PC-3 (cell line): ENCODE measurements around the gene MYEOV. TPM values are rescaled to one million over a fixed set of nuclear protein-coding genes. Genes with fewer than 3 reads are reported as not detected.

Source experiments
- ATAC-seq: fragments of 200-7000 bp; cut with Tn5 transposase; 2 replicates; pipeline ENCODE4 v1.9.1; 2020; ENCODE audit warnings: mild to moderate bottlenecking, moderate library complexity
- BruUV-seq: library from RNA; stranded (reverse); fragments of 400-500 nt; replicated peaks from 2 replicates; lab custom pipeline; 2021; lab: Mats Ljungman, UMichigan
- CTCF ChIA-PET: fragments of 300-600 bp; sonication (Branson Sonifier 250); formaldehyde crosslinking; loops from one replicate; lab custom pipeline; 2022; ENCODE audit warnings: antibody characterized with exemption; lab: Charles Lee
- POLR2A ChIA-PET: fragments of 300-600 bp; sonication (Branson Sonifier 250); formaldehyde crosslinking; loops from one replicate; lab custom pipeline; 2022; ENCODE audit warnings: antibody characterized with exemption; ENCODE audit not compliant: unreplicated experiment; lab: Charles Lee
- DNase-seq: peaks from one replicate; pipeline ENCODE4 v3.0.0-alpha.2; 2015
- H2AFZ ChIP-seq: fragments of 300-600 bp; sonication (generic); 2 replicates; pipeline ENCODE4 v1.6.0; 2016; ENCODE audit warnings: antibody characterized with exemption, low read length
- H3F3A ChIP-seq: fragments of 300-600 bp; sonication (generic); one replicate; pipeline ENCODE4 v1.6.0; 2017; ENCODE audit warnings: antibody characterized with exemption, low read length, control low read depth, mild to moderate bottlenecking; ENCODE audit not compliant: unreplicated experiment
- H3K27ac ChIP-seq: fragments of 300-600 bp; sonication (generic); 2 replicates; pipeline ENCODE4 v1.5.1; 2016; ENCODE audit warnings: mild to moderate bottlenecking, low read length
- H3K27me3 ChIP-seq: fragments of 300-600 bp; sonication (generic); 2 replicates; pipeline ENCODE4 v1.6.1; 2016; ENCODE audit warnings: low read length, mixed read lengths
- H3K36me3 ChIP-seq: fragments of 300-600 bp; sonication (generic); 2 replicates; pipeline ENCODE4 v1.6.1; 2016; ENCODE audit warnings: low read depth, mixed run types, low read length, mixed read lengths
- H3K4me1 ChIP-seq: fragments of 300-600 bp; sonication (generic); 2 replicates; pipeline ENCODE4 v1.5.1; 2016; ENCODE audit warnings: low read length; ENCODE audit not compliant: insufficient read depth
- H3K4me2 ChIP-seq: fragments of 300-600 bp; sonication (generic); 2 replicates; pipeline ENCODE4 v1.6.0; 2016; ENCODE audit warnings: low read length
- H3K4me3 ChIP-seq: fragments of 300-600 bp; sonication (generic); 2 replicates; pipeline ENCODE4 v1.5.1; 2016; ENCODE audit warnings: mild to moderate bottlenecking, low read length, mixed read lengths
- H3K79me2 ChIP-seq: fragments of 300-600 bp; sonication (generic); 2 replicates; pipeline ENCODE4 v1.6.1; 2017; ENCODE audit warnings: low read length, mixed read lengths
- H3K9ac ChIP-seq: fragments of 300-600 bp; sonication (generic); 2 replicates; pipeline ENCODE4 v1.6.0; 2016; ENCODE audit warnings: mild to moderate bottlenecking, low read length
- H3K9me2 ChIP-seq: fragments of 300-600 bp; sonication (generic); replicated peaks from 2 replicates; pipeline ENCODE4 v1.6.1; 2016; ENCODE audit warnings: mixed run types, low read length, mixed read lengths
- H3K9me3 ChIP-seq: fragments of 300-600 bp; sonication (generic); 2 replicates; pipeline ENCODE4 v1.6.1; 2016; ENCODE audit warnings: low read length, mixed read lengths
- H4K20me1 ChIP-seq: fragments of 300-600 bp; sonication (generic); 2 replicates; pipeline ENCODE4 v1.6.1; 2016; ENCODE audit warnings: low read length, mixed read lengths
- EZH2 ChIP-seq: fragments of 300-600 bp; sonication (generic); IDR thresholded peaks from one replicate; pipeline ENCODE4 v1.6.1; 2017; ENCODE audit warnings: antibody characterized with exemption, mild to moderate bottlenecking, low read length; ENCODE audit not compliant: unreplicated experiment
- EZH2phosphoT487 ChIP-seq: fragments of 300-600 bp; sonication (generic); IDR thresholded peaks from 2 replicates; pipeline ENCODE4 v1.6.1; 2018; ENCODE audit warnings: mild to moderate bottlenecking, antibody characterized with exemption, low read length, borderline replicate concordance
- intact Hi-C: fragments of 100-400 bp; cut with micrococcal nuclease; formaldehyde crosslinking; loops from 2 replicates; pipeline ENCODE4 v1.9.0; 2023
- total RNA-seq: library from RNA; depleted of rRNA; stranded (reverse); fragments of >200 nt; gene quantifications from 2 replicates; pipeline ENCODE4 v1.2.3, GENCODE V29; 2014
- TF ChIP-seq, protein P1 (sequence below): fragments of 300-600 bp; sonication (generic); conservative IDR thresholded peaks from 2 replicates; pipeline ENCODE4 v1.5.1; 2017; ENCODE audit warnings: antibody characterized with exemption, low read depth, mild to moderate bottlenecking, low read length

The MYEOV gene
- total RNA-seq, 1 experiment from 2014 or later = 59.0 TPM

DNA sequence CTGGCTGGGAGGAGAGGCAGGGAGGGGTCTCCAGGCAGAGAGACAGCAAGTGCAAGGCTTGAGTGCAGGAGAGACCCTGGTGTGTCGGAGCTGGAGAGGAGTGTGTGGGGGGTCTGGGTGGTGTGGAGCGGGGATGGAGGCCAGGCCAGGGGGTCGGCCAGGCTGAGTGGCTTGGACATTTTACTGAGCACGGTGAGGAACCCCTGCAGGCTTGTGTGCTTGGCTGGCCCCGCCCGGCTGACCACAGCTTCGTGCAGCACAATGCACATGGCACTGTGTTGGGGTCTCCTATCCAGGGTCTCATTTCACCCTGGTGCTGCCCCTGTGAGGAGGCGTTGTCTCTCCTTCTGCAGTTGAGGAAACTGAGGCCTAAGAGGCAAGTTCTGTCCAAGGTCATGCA lies 5.6 kb downstream of the MYEOV start:
- intact Hi-C loops = loop anchor here (5.0 kb wide), 1 partner anchor 197 kb away; no protein-coding TSS in a partner anchor
- H3K79me2 ChIP-seq = peaks cover 88% of the 10 kb centered on the region
- ATAC-seq (no peak), DNase-seq (no peak)
- no peaks in the 10 kb centered on the region for H3K9me3 ChIP-seq
- H3K9ac ChIP-seq = peak overlapping the region; percentile 97
- H4K20me1 ChIP-seq = no peaks in the 10 kb centered on the region
- H3K27ac ChIP-seq = peak overlapping the region; percentile 98
- H3K9me2 ChIP-seq = no peaks in the 10 kb centered on the region
- TF ChIP-seq, protein P1, sequence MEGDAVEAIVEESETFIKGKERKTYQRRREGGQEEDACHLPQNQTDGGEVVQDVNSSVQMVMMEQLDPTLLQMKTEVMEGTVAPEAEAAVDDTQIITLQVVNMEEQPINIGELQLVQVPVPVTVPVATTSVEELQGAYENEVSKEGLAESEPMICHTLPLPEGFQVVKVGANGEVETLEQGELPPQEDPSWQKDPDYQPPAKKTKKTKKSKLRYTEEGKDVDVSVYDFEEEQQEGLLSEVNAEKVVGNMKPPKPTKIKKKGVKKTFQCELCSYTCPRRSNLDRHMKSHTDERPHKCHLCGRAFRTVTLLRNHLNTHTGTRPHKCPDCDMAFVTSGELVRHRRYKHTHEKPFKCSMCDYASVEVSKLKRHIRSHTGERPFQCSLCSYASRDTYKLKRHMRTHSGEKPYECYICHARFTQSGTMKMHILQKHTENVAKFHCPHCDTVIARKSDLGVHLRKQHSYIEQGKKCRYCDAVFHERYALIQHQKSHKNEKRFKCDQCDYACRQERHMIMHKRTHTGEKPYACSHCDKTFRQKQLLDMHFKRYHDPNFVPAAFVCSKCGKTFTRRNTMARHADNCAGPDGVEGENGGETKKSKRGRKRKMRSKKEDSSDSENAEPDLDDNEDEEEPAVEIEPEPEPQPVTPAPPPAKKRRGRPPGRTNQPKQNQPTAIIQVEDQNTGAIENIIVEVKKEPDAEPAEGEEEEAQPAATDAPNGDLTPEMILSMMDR = no peak
- no peak for TF ChIP-seq EZH2
- TF ChIP-seq EZH2phosphoT487 = no peak
- H3K36me3 ChIP-seq = peaks cover 4% of the 10 kb centered on the region; the same call in 1 of the 2 replicates
- CTCF ChIA-PET = interaction anchor here (1.0 to 1.5 kb wide), 1 partner anchor 168 kb away, joined by 5 read pairs; no protein-coding TSS in a partner anchor
- POLR2A ChIA-PET = no interaction called here
- peaks cover 73% of the 10 kb centered on the region for H3K4me1 ChIP-seq
- H3F3A ChIP-seq = peaks cover 15% of the 10 kb centered on the region
- no peak overlapping the region; the same call in 1 of the 2 replicates for H3K4me3 ChIP-seq
- H3K27me3 ChIP-seq = no peaks in the 10 kb centered on the region
- H2AFZ ChIP-seq = no peak overlapping the region
- H3K4me2 ChIP-seq = peak overlapping the region; percentile 75
- BruUV-seq = TSS peak; percentile 4

DNA sequence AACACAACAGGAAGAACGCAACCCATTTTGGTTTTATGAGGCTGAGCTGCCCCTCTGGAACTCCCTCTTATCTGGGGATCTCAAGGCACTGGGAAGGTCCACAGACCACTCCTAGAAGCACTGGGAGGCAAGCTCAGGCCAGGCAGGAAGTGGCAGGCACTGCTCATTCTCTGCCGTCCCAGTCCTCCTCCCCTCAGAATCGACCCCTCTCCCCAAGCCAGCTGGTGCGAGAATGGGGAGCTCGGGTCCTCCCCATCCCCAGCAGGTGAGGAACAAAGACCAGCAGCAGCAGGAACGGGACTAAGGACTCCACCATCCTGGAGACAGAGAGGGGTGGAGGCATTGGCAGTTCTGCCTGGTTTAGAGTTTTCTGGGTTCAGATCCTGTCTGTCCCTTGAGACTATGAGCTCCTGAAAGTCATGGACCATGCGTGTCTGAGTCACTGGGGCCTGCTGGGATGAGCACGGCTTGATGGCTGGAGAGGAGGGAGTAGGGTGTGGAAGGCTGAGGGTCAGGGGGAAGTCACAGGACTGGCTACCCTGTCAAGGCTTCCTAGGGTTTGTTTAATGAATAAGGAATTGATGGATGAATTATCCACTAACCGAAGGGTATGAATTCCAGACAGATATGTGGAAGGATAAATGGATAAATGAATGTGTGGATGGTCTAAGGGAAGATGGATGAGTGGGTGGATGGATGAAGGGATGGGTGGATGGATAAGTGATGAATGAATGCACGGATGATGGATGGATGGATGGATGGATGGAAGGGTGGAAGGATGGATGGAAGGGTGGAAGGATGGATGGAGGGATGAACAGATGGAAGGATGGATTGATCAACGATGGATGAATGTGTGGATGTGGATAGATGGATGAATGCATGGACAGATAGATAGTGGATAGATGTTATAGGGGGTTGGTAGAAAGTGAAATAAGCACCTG lies 6.4 kb downstream of the MYEOV start:
- intact Hi-C loops = loop anchor here (1.0 to 5.0 kb wide), 2 partner anchors 37 to 67 kb away; no protein-coding TSS in a partner anchor
- TF ChIP-seq EZH2phosphoT487 (no peak), EZH2 (no peak)
- peaks cover 6% of the 10 kb centered on the region for H3K36me3 ChIP-seq
- ChIA-PET CTCF (interaction anchor here (1.0 kb wide), 1 partner anchor 169 kb away, joined by 5 read pairs; no protein-coding TSS in a partner anchor), POLR2A (interaction anchor here (0.6 to 0.7 kb wide), 2 partner anchors 21 to 67 kb away, joined by 3 to 4 read pairs; no protein-coding TSS in a partner anchor)
- H3K9me2 ChIP-seq = no peaks in the 10 kb centered on the region
- no peaks in the 10 kb centered on the region for H4K20me1 ChIP-seq
- H3K9ac ChIP-seq = peak overlapping the region; percentile 97
- DNase-seq (peak; percentile 87), ATAC-seq (peak; percentile 4)
- H3F3A ChIP-seq = peaks cover 15% of the 10 kb centered on the region
- H3K27ac ChIP-seq = peak overlapping the region; percentile 98
- H3K4me1 ChIP-seq = peaks cover 73% of the 10 kb centered on the region
- no peaks in the 10 kb centered on the region for H3K27me3 ChIP-seq
- no peaks in the 10 kb centered on the region for H3K9me3 ChIP-seq
- no peak overlapping the region; the same call in 1 of the 2 replicates for H3K4me3 ChIP-seq
- H3K4me2 ChIP-seq = peak overlapping the region; percentile 75
- peaks cover 87% of the 10 kb centered on the region for H3K79me2 ChIP-seq
- BruUV-seq = no TSS peak
- no peak overlapping the region for H2AFZ ChIP-seq

DNA sequence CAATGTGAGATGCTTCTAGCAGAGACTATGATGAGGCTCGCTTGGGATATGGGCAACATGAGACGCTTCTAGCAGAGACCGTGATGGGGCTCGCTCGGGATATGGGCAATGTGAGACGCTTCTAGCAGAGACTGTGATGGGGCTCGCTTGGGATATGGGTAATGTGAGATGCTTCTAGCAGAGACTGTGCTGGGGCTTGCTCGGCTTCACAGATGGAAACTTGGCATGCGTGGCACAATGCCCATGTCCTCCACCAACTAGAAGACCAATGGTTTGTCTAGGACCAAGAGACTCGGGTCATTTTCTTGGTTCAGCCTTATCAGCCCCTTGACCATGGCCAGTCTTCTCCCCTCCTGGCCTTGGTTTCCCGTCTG lies 7.1 kb downstream of the MYEOV start:
- Histone ChIP-seq H3K79me2 (peaks cover 86% of the 10 kb centered on the region), H3K27me3 (no peaks in the 10 kb centered on the region), H3K9me3 (no peaks in the 10 kb centered on the region), H3K4me3 (no peak overlapping the region), H3K9ac (peak overlapping the region; percentile 97), H3K36me3 (peaks cover 5% of the 10 kb centered on the region), H4K20me1 (no peaks in the 10 kb centered on the region), H3K4me2 (peak overlapping the region; percentile 12; the same call in 1 of the 2 replicates), H3K4me1 (peaks cover 67% of the 10 kb centered on the region), H3K9me2 (no peaks in the 10 kb centered on the region), H3F3A (peaks cover 15% of the 10 kb centered on the region), H2AFZ (no peak overlapping the region), H3K27ac (peak overlapping the region; percentile 98)
- intact Hi-C loops = loop anchor here (1.0 to 5.0 kb wide), 2 partner anchors 36 to 66 kb away; no protein-coding TSS in a partner anchor
- DNase-seq = peak; percentile 23
- no peak for TF ChIP-seq EZH2
- TF ChIP-seq EZH2phosphoT487 = no peak
- no TSS peak for BruUV-seq
- ATAC-seq = no peak
- CTCF ChIA-PET = no interaction called here
- POLR2A ChIA-PET = no interaction called here
